KMS-11 (cell line): ENCODE measurements around the gene CEACAM20.

Experiments
- H2AFZ ChIP-seq: fragments of 200-600 bp; sonication (generic); 2 replicates; pipeline ENCODE4 v1.6.1; 2016; ENCODE audit warnings: antibody characterized with exemption, mixed run types, low read depth
- H3K27ac ChIP-seq: fragments of 200-600 bp; sonication (generic); 2 replicates; pipeline ENCODE4 v1.6.1; 2016; ENCODE audit warnings: mild to moderate bottlenecking, mixed run types
- H3K27me3 ChIP-seq: fragments of 200-600 bp; sonication (generic); 2 replicates; pipeline ENCODE4 v1.6.1; 2017; ENCODE audit warnings: mild to moderate bottlenecking, low read depth, mixed run types, moderate library complexity; ENCODE audit not compliant: insufficient read depth
- H3K36me3 ChIP-seq: fragments of 200-600 bp; sonication (generic); 2 replicates; pipeline ENCODE4 v1.6.1; 2017; ENCODE audit warnings: mild to moderate bottlenecking, mixed run types; ENCODE audit not compliant: insufficient read depth
- H3K4me1 ChIP-seq: fragments of 200-600 bp; sonication (generic); 2 replicates; pipeline ENCODE4 v1.6.1; 2016; ENCODE audit warnings: mild to moderate bottlenecking, low read depth, mixed run types; ENCODE audit not compliant: poor library complexity, severe bottlenecking
- H3K4me2 ChIP-seq: fragments of 200-600 bp; sonication (generic); 2 replicates; pipeline ENCODE4 v1.7.0; 2016; ENCODE audit warnings: mild to moderate bottlenecking, mixed run types
- H3K4me3 ChIP-seq: fragments of 200-600 bp; sonication (generic); IDR thresholded peaks from 2 replicates; pipeline ENCODE4 v1.6.1; 2017; ENCODE audit warnings: low read depth, low read length, mixed read lengths; ENCODE audit not compliant: insufficient read depth
- H3K79me2 ChIP-seq: fragments of 200-600 bp; sonication (generic); 2 replicates; pipeline ENCODE4 v1.6.1; 2016; ENCODE audit warnings: low read depth, mixed run types; ENCODE audit not compliant: insufficient read depth
- H3K9ac ChIP-seq: fragments of 200-600 bp; sonication (generic); 2 replicates; pipeline ENCODE4 v1.6.1; 2016; ENCODE audit warnings: mild to moderate bottlenecking, mixed run types
- H4K20me1 ChIP-seq: fragments of 200-600 bp; sonication (generic); 2 replicates; pipeline ENCODE4 v1.6.1; 2016; ENCODE audit warnings: mild to moderate bottlenecking, mixed run types; ENCODE audit not compliant: insufficient read depth
- CTCF ChIP-seq: fragments of 200-600 bp; sonication (generic); conservative IDR thresholded peaks from 2 replicates; pipeline ENCODE4 v1.6.1; 2017; ENCODE audit warnings: low read depth, mild to moderate bottlenecking, antibody characterized with exemption, low read length, moderate library complexity, mixed read lengths

The CEACAM20 gene

GRCh38 chr19:44525721-44526430, 3.6 kb downstream of the CEACAM20 start:
- Histone ChIP-seq H3K79me2 (no peaks in the 10 kb centered on the region), H4K20me1 (no peaks in the 10 kb centered on the region), H2AFZ (no peak overlapping the region; the same call in 1 of the 2 replicates), H3K27me3 (no peaks in the 10 kb centered on the region), H3K4me3 (no peak overlapping the region), H3K9ac (no peak overlapping the region), H3K4me2 (no peak overlapping the region), H3K4me1 (no peaks in the 10 kb centered on the region), H3K36me3 (no peaks in the 10 kb centered on the region), H3K27ac (no peak overlapping the region)
- TF ChIP-seq CTCF: no peak

- Histone ChIP-seq H3K4me1 (no peaks in the 10 kb centered on the region), H3K79me2 (no peaks in the 10 kb centered on the region), H3K27ac (no peak overlapping the region), H3K9ac (no peak overlapping the region), H2AFZ (no peak overlapping the region), H3K27me3 (no peaks in the 10 kb centered on the region), H4K20me1 (no peaks in the 10 kb centered on the region), H3K36me3 (no peaks in the 10 kb centered on the region), H3K4me3 (no peak overlapping the region), H3K4me2 (no peak overlapping the region)
- no peak for TF ChIP-seq CTCF
These were observed 8.1 kb downstream of the CEACAM20 start for GRCh38 chr19:44521370-44521769.

DNA sequence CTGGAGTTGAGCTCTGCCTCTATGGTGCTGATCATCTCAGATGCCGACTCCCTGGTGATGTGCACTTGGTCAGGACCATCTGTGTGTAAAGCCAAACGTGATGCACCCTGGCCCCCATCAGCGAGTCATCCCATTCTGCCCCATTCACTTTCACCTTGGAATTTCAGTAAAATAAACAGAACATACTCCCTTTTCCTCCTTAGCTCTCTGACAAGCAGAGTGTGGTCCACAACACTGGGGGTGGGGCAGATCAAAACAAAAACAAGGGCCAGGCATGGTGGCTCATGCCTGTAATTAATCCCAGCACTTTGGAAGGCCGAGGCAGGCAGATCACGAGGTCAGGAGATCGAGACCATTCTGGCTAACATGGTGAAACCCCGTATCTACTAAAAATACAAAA, 12.3 kb downstream of the CEACAM20 start:
- no peaks in the 10 kb centered on the region for H3K36me3 ChIP-seq
- no peak for TF ChIP-seq CTCF
- no peak overlapping the region for H3K4me2 ChIP-seq
- H2AFZ ChIP-seq: no peak overlapping the region
- H3K27me3 ChIP-seq: no peaks in the 10 kb centered on the region
- H3K27ac ChIP-seq: no peak overlapping the region
- no peaks in the 10 kb centered on the region for H3K4me1 ChIP-seq
- H3K4me3 ChIP-seq: no peak overlapping the region
- no peaks in the 10 kb centered on the region for H3K79me2 ChIP-seq
- no peak overlapping the region for H3K9ac ChIP-seq
- no peaks in the 10 kb centered on the region for H4K20me1 ChIP-seq

GRCh38 chr19:44515907-44516306, 13.6 kb downstream of the CEACAM20 start:
- Histone ChIP-seq H4K20me1 (no peaks in the 10 kb centered on the region), H3K79me2 (no peaks in the 10 kb centered on the region), H3K9ac (no peak overlapping the region), H3K4me2 (no peak overlapping the region), H3K4me1 (no peaks in the 10 kb centered on the region), H3K27ac (no peak overlapping the region), H3K4me3 (no peak overlapping the region), H3K27me3 (no peaks in the 10 kb centered on the region), H3K36me3 (no peaks in the 10 kb centered on the region), H2AFZ (no peak overlapping the region)
- no peak for TF ChIP-seq CTCF
